SK-N-SH (cell line): ENCODE measurements around the gene NME2.

ENCODE experiments used
- CHD2 ChIP-seq: fragments of 150-350 bp; IDR thresholded peaks from 2 replicates; pipeline ENCODE4 v1.6.1; 2018; ENCODE audit warnings: low read length; ENCODE audit not compliant: partially characterized antibody
- CTCF ChIP-seq: fragments of 200-600 bp; sonication (generic); IDR thresholded peaks from 2 replicates; pipeline ENCODE4 v1.6.1; 2017; ENCODE audit warnings: antibody characterized with exemption, mild to moderate bottlenecking, moderate library complexity
- EP300 ChIP-seq, 2 experiments: IDR thresholded peaks; 2 replicates each; pipeline versions ENCODE4 v1.4.0 to v1.6.1; 2012; ENCODE audit warnings: borderline replicate concordance in 1 of 2, low read depth in 1 of 2, low read length in 1 of 2
- JUND ChIP-seq: IDR thresholded peaks from 2 replicates; pipeline ENCODE4 v1.4.0; 2012
- MAX ChIP-seq: IDR thresholded peaks from 2 replicates; pipeline ENCODE4 v1.4.0; 2012; ENCODE audit warnings: low read depth
- MXI1 ChIP-seq: IDR thresholded peaks from 2 replicates; pipeline ENCODE4 v1.6.1; 2012; ENCODE audit warnings: mild to moderate bottlenecking, low read depth, low read length, improper control_type of control experiment
- POLR2AphosphoS5 ChIP-seq: IDR thresholded peaks from 2 replicates; pipeline ENCODE4 v1.6.1; 2012; ENCODE audit warnings: low read depth, low read length
- REST ChIP-seq: IDR thresholded peaks from 2 replicates; pipeline ENCODE4 v1.6.1; 2012; ENCODE audit warnings: mild to moderate bottlenecking, low read depth, low read length, moderate library complexity
- RFX5 ChIP-seq: IDR thresholded peaks from 2 replicates; pipeline ENCODE4 v1.6.1; 2012; ENCODE audit warnings: mild to moderate bottlenecking, improper control_type of control experiment, low read length
- TCF12 ChIP-seq: IDR thresholded peaks from 2 replicates; pipeline ENCODE4 v1.4.0; 2012
- USF1 ChIP-seq: IDR thresholded peaks from 2 replicates; pipeline ENCODE4 v1.4.0; 2012; ENCODE audit warnings: low read depth, borderline replicate concordance
- USF2 ChIP-seq: fragments of 150-350 bp; IDR thresholded peaks from 2 replicates; pipeline ENCODE4 v1.6.1; 2017; ENCODE audit warnings: antibody characterized with exemption, low read length, low read depth, borderline replicate concordance

- TF ChIP-seq REST (no peak), EP300 (IDR thresholded peaks at IDR 0.05; ENCODE audit: borderline replicate concordance in 1 of 2, low read depth in 1 of 2, low read length in 1 of 2) (no peak), MAX (no peak), CTCF (no peak), JUND (no peak), MXI1 (no peak), USF1 (no peak), TCF12 (no peak), CHD2 (no peak), POLR2AphosphoS5 (no peak), USF2 (no peak), RFX5 (no peak)
Measured at GRCh38 chr17:51154176-51154575, 12.0 kb upstream of the NME2 start.
